K562 (cell line): Measurements from ENCODE around the gene NRN1L. TPM values are rescaled to one million over a fixed set of nuclear protein-coding genes. Genes with fewer than 3 reads are reported as not detected.
A peak's percentile ranks its signal among the peaks of the same experiment; 100 is the strongest.

Experiments
- DDX20 ChIP-seq: fragments of 450-650 bp; IDR thresholded peaks from 2 replicates; pipeline ENCODE4 v1.6.1; 2016; ENCODE audit warnings: missing genetic modification characterization, low read depth, mild to moderate bottlenecking, missing compliant biosample characterization, moderate library complexity
- FUS ChIP-seq: fragments of 200-400 bp; formaldehyde crosslinking; optimal IDR thresholded peaks from 2 replicates; pipeline ENCODE3; 2017; ENCODE audit warnings: low read depth, low read length
- NFRKB ChIP-seq: fragments of 450-650 bp; IDR thresholded peaks from 2 replicates; pipeline ENCODE4 v1.6.1; 2016; ENCODE audit warnings: low read depth
- RAD51 ChIP-seq: fragments of 450-650 bp; IDR thresholded peaks from 2 replicates; pipeline ENCODE4 v1.7.1; 2016; ENCODE audit warnings: low read depth, mild to moderate bottlenecking, borderline replicate concordance
- TAF15 ChIP-seq: fragments of 200-400 bp; formaldehyde crosslinking; IDR thresholded peaks from 2 replicates; pipeline ENCODE4 v1.6.1; 2017; ENCODE audit warnings: mild to moderate bottlenecking, low read depth, low read length, moderate library complexity
- TFAP4 ChIP-seq: sonication (generic); formaldehyde crosslinking; IDR thresholded peaks from 2 replicates; pipeline ENCODE4 v1.8.0; 2022; ENCODE audit warnings: missing genetic modification reagents, mild to moderate bottlenecking, moderate library complexity, borderline replicate concordance
- polyA plus RNA-seq, 8 experiments: library from polyadenylated mRNA; depleted of rRNA in 4 of 8; stranded (reverse) in 5 of 8; unstranded in 3 of 8; fragments of >200 nt; fragmentation: Nextera tagmentation in 2 of 8; fragmentation: Illumina TruSeq in 1 of 8; extraction: Ambion mirVana in 2 of 8; extraction: Trizol in 1 of 8; gene quantifications; 2 replicates each; pipeline versions ENCODE4 v1.2.1 to v1.2.3, GENCODE V29; 2011 to 2014; ENCODE audit warnings: inconsistent platforms in 1 of 8, missing spikeins in 1 of 8
- total RNA-seq, 7 experiments: library from RNA; depleted of rRNA in 6 of 7; stranded (reverse); fragments of >200 nt in 6 of 7; fragmentation: Illumina TruSeq in 2 of 7; extraction: Trizol in 2 of 7; gene quantifications; 2 replicates each; pipeline versions ENCODE4 v1.2.1 to v1.2.3, GENCODE V29; 2011 to 2021; ENCODE audit warnings: low replicate concordance in 1 of 7
- TF ChIP-seq, protein P1 (sequence below): fragments of 250-450 bp; sonication (Bioruptor Pico); IDR thresholded peaks from 2 replicates; pipeline ENCODE4 v1.4.0; 2020; ENCODE audit warnings: mild to moderate bottlenecking, moderate library complexity
- TF ChIP-seq, protein P2 (sequence below): IDR thresholded peaks from 2 replicates; pipeline ENCODE4 v1.6.1; 2011; ENCODE audit not compliant: insufficient read length; ENCODE audit errors: extremely low read depth
- TF ChIP-seq, protein P3 (sequence below): sonication (generic); formaldehyde crosslinking; IDR thresholded peaks from 2 replicates; pipeline ENCODE4 v1.8.1; 2023; ENCODE audit warnings: mild to moderate bottlenecking, missing genetic modification reagents
- TF ChIP-seq, protein P4 (sequence below): sonication (generic); formaldehyde crosslinking; IDR thresholded peaks from 2 replicates; pipeline ENCODE4 v1.8.1; 2023; ENCODE audit warnings: missing genetic modification reagents, mild to moderate bottlenecking, borderline replicate concordance
- TF ChIP-seq, protein P5 (sequence below): fragments of 250-450 bp; sonication (Bioruptor Pico); IDR thresholded peaks from 2 replicates; pipeline ENCODE4 v1.8.0; 2022; ENCODE audit warnings: inconsistent platforms

Gene NRN1L
- total and polyA plus RNA-seq, 9 of the 15 experiments (the other 6 are each of a cell fraction or from before 2014, with no cell fraction given): 0.22 to 0.86 (median 0.61) TPM; not detected in 5

GRCh38 chr16:67841198-67841815, 43.4 kb upstream of the NRN1L start (continued):
- TF ChIP-seq, protein P1, sequence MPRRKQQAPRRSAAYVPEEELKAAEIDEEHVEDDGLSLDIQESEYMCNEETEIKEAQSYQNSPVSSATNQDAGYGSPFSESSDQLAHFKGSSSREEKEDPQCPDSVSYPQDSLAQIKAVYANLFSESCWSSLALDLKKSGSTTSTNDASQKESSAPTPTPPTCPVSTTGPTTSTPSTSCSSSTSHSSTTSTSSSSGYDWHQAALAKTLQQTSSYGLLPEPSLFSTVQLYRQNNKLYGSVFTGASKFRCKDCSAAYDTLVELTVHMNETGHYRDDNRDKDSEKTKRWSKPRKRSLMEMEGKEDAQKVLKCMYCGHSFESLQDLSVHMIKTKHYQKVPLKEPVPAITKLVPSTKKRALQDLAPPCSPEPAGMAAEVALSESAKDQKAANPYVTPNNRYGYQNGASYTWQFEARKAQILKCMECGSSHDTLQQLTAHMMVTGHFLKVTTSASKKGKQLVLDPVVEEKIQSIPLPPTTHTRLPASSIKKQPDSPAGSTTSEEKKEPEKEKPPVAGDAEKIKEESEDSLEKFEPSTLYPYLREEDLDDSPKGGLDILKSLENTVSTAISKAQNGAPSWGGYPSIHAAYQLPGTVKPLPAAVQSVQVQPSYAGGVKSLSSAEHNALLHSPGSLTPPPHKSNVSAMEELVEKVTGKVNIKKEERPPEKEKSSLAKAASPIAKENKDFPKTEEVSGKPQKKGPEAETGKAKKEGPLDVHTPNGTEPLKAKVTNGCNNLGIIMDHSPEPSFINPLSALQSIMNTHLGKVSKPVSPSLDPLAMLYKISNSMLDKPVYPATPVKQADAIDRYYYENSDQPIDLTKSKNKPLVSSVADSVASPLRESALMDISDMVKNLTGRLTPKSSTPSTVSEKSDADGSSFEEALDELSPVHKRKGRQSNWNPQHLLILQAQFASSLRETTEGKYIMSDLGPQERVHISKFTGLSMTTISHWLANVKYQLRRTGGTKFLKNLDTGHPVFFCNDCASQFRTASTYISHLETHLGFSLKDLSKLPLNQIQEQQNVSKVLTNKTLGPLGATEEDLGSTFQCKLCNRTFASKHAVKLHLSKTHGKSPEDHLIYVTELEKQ (CRISPR knock-in tag): no peak
- no peak for TF ChIP-seq RAD51
- TF ChIP-seq, protein P2, sequence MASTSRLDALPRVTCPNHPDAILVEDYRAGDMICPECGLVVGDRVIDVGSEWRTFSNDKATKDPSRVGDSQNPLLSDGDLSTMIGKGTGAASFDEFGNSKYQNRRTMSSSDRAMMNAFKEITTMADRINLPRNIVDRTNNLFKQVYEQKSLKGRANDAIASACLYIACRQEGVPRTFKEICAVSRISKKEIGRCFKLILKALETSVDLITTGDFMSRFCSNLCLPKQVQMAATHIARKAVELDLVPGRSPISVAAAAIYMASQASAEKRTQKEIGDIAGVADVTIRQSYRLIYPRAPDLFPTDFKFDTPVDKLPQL: no peak
- TF ChIP-seq, protein P3, sequence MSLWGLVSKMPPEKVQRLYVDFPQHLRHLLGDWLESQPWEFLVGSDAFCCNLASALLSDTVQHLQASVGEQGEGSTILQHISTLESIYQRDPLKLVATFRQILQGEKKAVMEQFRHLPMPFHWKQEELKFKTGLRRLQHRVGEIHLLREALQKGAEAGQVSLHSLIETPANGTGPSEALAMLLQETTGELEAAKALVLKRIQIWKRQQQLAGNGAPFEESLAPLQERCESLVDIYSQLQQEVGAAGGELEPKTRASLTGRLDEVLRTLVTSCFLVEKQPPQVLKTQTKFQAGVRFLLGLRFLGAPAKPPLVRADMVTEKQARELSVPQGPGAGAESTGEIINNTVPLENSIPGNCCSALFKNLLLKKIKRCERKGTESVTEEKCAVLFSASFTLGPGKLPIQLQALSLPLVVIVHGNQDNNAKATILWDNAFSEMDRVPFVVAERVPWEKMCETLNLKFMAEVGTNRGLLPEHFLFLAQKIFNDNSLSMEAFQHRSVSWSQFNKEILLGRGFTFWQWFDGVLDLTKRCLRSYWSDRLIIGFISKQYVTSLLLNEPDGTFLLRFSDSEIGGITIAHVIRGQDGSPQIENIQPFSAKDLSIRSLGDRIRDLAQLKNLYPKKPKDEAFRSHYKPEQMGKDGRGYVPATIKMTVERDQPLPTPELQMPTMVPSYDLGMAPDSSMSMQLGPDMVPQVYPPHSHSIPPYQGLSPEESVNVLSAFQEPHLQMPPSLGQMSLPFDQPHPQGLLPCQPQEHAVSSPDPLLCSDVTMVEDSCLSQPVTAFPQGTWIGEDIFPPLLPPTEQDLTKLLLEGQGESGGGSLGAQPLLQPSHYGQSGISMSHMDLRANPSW (CRISPR knock-in tag): 0 out of 2 replicates have a peak, but pooled peaks have one; percentile 23
- no peak for TF ChIP-seq TFAP4
- TF ChIP-seq, protein P4, sequence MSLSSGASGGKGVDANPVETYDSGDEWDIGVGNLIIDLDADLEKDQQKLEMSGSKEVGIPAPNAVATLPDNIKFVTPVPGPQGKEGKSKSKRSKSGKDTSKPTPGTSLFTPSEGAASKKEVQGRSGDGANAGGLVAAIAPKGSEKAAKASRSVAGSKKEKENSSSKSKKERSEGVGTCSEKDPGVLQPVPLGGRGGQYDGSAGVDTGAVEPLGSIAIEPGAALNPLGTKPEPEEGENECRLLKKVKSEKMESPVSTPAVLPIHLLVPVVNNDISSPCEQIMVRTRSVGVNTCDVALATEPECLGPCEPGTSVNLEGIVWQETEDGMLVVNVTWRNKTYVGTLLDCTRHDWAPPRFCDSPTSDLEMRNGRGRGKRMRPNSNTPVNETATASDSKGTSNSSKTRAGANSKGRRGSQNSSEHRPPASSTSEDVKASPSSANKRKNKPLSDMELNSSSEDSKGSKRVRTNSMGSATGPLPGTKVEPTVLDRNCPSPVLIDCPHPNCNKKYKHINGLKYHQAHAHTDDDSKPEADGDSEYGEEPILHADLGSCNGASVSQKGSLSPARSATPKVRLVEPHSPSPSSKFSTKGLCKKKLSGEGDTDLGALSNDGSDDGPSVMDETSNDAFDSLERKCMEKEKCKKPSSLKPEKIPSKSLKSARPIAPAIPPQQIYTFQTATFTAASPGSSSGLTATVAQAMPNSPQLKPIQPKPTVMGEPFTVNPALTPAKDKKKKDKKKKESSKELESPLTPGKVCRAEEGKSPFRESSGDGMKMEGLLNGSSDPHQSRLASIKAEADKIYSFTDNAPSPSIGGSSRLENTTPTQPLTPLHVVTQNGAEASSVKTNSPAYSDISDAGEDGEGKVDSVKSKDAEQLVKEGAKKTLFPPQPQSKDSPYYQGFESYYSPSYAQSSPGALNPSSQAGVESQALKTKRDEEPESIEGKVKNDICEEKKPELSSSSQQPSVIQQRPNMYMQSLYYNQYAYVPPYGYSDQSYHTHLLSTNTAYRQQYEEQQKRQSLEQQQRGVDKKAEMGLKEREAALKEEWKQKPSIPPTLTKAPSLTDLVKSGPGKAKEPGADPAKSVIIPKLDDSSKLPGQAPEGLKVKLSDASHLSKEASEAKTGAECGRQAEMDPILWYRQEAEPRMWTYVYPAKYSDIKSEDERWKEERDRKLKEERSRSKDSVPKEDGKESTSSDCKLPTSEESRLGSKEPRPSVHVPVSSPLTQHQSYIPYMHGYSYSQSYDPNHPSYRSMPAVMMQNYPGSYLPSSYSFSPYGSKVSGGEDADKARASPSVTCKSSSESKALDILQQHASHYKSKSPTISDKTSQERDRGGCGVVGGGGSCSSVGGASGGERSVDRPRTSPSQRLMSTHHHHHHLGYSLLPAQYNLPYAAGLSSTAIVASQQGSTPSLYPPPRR (CRISPR knock-in tag): no peak
- TF ChIP-seq TAF15: no peak
- no peak for TF ChIP-seq FUS
- no peak for TF ChIP-seq DDX20 (tag)
- TF ChIP-seq, protein P5, sequence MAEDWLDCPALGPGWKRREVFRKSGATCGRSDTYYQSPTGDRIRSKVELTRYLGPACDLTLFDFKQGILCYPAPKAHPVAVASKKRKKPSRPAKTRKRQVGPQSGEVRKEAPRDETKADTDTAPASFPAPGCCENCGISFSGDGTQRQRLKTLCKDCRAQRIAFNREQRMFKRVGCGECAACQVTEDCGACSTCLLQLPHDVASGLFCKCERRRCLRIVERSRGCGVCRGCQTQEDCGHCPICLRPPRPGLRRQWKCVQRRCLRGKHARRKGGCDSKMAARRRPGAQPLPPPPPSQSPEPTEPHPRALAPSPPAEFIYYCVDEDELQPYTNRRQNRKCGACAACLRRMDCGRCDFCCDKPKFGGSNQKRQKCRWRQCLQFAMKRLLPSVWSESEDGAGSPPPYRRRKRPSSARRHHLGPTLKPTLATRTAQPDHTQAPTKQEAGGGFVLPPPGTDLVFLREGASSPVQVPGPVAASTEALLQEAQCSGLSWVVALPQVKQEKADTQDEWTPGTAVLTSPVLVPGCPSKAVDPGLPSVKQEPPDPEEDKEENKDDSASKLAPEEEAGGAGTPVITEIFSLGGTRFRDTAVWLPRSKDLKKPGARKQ (CRISPR knock-in tag): no peak
- 0 out of 2 replicates have a peak, but pooled peaks have one; percentile 75 for TF ChIP-seq NFRKB
